A673 (cell line): Measurements from ENCODE around the gene OXCT1. TPM values are rescaled to one million over a fixed set of nuclear protein-coding genes. Genes with fewer than 3 reads are reported as not detected.
A peak's percentile ranks its signal among the peaks of the same experiment; 100 is the strongest.

Experiments used
- BruUV-seq: library from RNA; stranded (reverse); fragments of 400-500 nt; replicated peaks from 2 replicates; lab custom pipeline; 2021; lab: Mats Ljungman, UMichigan
- CTCF ChIA-PET: fragments of 300-600 bp; sonication (Branson Sonifier 250); formaldehyde crosslinking; loops from one replicate; lab custom pipeline; 2022; ENCODE audit warnings: antibody characterized with exemption; lab: Charles Lee
- POLR2A ChIA-PET: fragments of 300-600 bp; sonication (Branson Sonifier 250); formaldehyde crosslinking; loops from one replicate; lab custom pipeline; 2022; ENCODE audit warnings: antibody characterized with exemption; ENCODE audit not compliant: low non-redundant PET; lab: Charles Lee
- DNase-seq: peaks from one replicate; pipeline ENCODE4 v3.0.0-alpha.2; 2015; ENCODE audit warnings: low spot score
- H3K27ac ChIP-seq: fragments of 200-600 bp; sonication (generic); 2 replicates; pipeline ENCODE4 v1.5.1; 2016; ENCODE audit warnings: mixed run types, low read depth, mild to moderate bottlenecking, mixed read lengths, antibody characterized with exemption, low read length; ENCODE audit not compliant: poor library complexity, severe bottlenecking
- H3K27me3 ChIP-seq: fragments of 200-600 bp; sonication (generic); replicated peaks from 2 replicates; pipeline ENCODE4 v1.6.1; 2017; ENCODE audit warnings: mixed run types, low read depth, mild to moderate bottlenecking, mixed read lengths, antibody characterized with exemption, low read length; ENCODE audit not compliant: insufficient read depth, poor library complexity
- H3K36me3 ChIP-seq: fragments of 200-600 bp; sonication (generic); 2 replicates; pipeline ENCODE4 v1.6.1; 2016; ENCODE audit warnings: mixed run types, mild to moderate bottlenecking, mixed read lengths, antibody characterized with exemption, low read length; ENCODE audit not compliant: insufficient read depth, poor library complexity, severe bottlenecking
- H3K4me1 ChIP-seq: fragments of 200-600 bp; sonication (generic); 2 replicates; pipeline ENCODE4 v1.6.1; 2017; ENCODE audit warnings: mixed run types, mild to moderate bottlenecking, mixed read lengths, antibody characterized with exemption, low read length; ENCODE audit not compliant: insufficient read depth, poor library complexity, severe bottlenecking
- H3K4me3 ChIP-seq: fragments of 200-600 bp; sonication (generic); 2 replicates; pipeline ENCODE4 v1.5.1; 2016; ENCODE audit warnings: low read depth, mixed run types, mild to moderate bottlenecking, mixed read lengths, low read length; ENCODE audit not compliant: poor library complexity, severe bottlenecking
- H3K9me3 ChIP-seq: fragments of 200-600 bp; sonication (generic); 2 replicates; pipeline ENCODE4 v1.6.1; 2016; ENCODE audit warnings: mixed run types, low read depth, mild to moderate bottlenecking, mixed read lengths, antibody characterized with exemption, low read length; ENCODE audit not compliant: poor library complexity, severe bottlenecking
- CTCF ChIP-seq: fragments of 300-800, 200-600 bp; sonication (generic); conservative IDR thresholded peaks from 2 replicates; pipeline ENCODE4 v1.5.1; 2017; ENCODE audit warnings: low read depth, mild to moderate bottlenecking, antibody characterized with exemption, low read length, moderate library complexity, mixed read lengths
- EZH2 ChIP-seq: fragments of 200-600 bp; sonication (generic); IDR thresholded peaks from 2 replicates; pipeline ENCODE4 v1.6.1; 2017; ENCODE audit warnings: borderline replicate concordance, low read depth, mild to moderate bottlenecking, mixed read lengths, antibody characterized with exemption, low read length; ENCODE audit not compliant: poor library complexity, severe bottlenecking
- intact Hi-C: fragments of 100-400 bp; cut with micrococcal nuclease; formaldehyde crosslinking; loops from one replicate; pipeline ENCODE4 v1.10.0; 2022; ENCODE audit not compliant: unreplicated experiment
- total RNA-seq: library from RNA; stranded (reverse); gene quantifications from 2 replicates; pipeline ENCODE4 v1.2.3, GENCODE V29; 2021

Gene OXCT1
- total RNA-seq, 1 experiment from 2014 or later = 48.4 TPM

- no peak overlapping the region for H3K27ac ChIP-seq
- CTCF ChIA-PET = no interaction called here
- no peaks in the 10 kb centered on the region for H3K9me3 ChIP-seq
- POLR2A ChIA-PET = no interaction called here
- no peaks in the 10 kb centered on the region for H3K36me3 ChIP-seq
- no TSS peak for BruUV-seq
- H3K4me1 ChIP-seq = peaks cover 34% of the 10 kb centered on the region
- intact Hi-C loops = no loop called here
- DNase-seq = no peak
- no peak overlapping the region for H3K4me3 ChIP-seq
- no peaks in the 10 kb centered on the region for H3K27me3 ChIP-seq
- TF ChIP-seq EZH2 = no peak
- no peak for TF ChIP-seq CTCF
Observed at GRCh38 chr5:41796061-41796460, 74.2 kb downstream of the OXCT1 start.

- Histone ChIP-seq H3K4me1 (peaks cover 41% of the 10 kb centered on the region), H3K36me3 (no peaks in the 10 kb centered on the region), H3K27me3 (no peaks in the 10 kb centered on the region), H3K4me3 (no peak overlapping the region), H3K9me3 (no peaks in the 10 kb centered on the region), H3K27ac (peak overlapping the region; percentile 74)
- DNase-seq = no peak
- no TSS peak for BruUV-seq
- POLR2A ChIA-PET = interaction anchor here (1.0 kb wide), 1 partner anchor 109 kb away, joined by 3 read pairs; the partner anchor contains the start of gene RIMOC1
- CTCF ChIA-PET = no interaction called here
- no peak for TF ChIP-seq EZH2
- no peak for TF ChIP-seq CTCF
- intact Hi-C loops = no loop called here
Observed at GRCh38 chr5:41795125-41795524, 75.1 kb downstream of the OXCT1 start.

- H3K9me3 ChIP-seq = no peaks in the 10 kb centered on the region
- no peaks in the 10 kb centered on the region for H3K27me3 ChIP-seq
- H3K27ac ChIP-seq = peak overlapping the region; percentile 74
- no TSS peak for BruUV-seq
- DNase-seq = peak; percentile 79
- ChIA-PET CTCF (no interaction called here), POLR2A (interaction anchor here (1.0 kb wide), 1 partner anchor 110 kb away, joined by 3 read pairs; the partner anchor contains the start of gene RIMOC1)
- H3K4me1 ChIP-seq = peaks cover 48% of the 10 kb centered on the region
- TF ChIP-seq CTCF = no peak
- TF ChIP-seq EZH2 = no peak
- no peaks in the 10 kb centered on the region for H3K36me3 ChIP-seq
- no peak overlapping the region for H3K4me3 ChIP-seq
- intact Hi-C loops = no loop called here
Observed at GRCh38 chr5:41794471-41794870, 75.8 kb downstream of the OXCT1 start.
